H9 (cell line): Measurements from ENCODE around the gene MIPOL1. TPM values are rescaled to one million over a fixed set of nuclear protein-coding genes. Genes with fewer than 3 reads are reported as not detected.

ENCODE experiments used
- DNase-seq: peaks from one replicate; pipeline ENCODE4 v3.0.0-alpha.2; 2017
- H2AFZ ChIP-seq: one replicate; pipeline ENCODE4 v1.6.1; 2013; ENCODE audit warnings: mild to moderate bottlenecking, low read length, control low read depth, moderate library complexity
- H2AK5ac ChIP-seq: 2 replicates; pipeline ENCODE4 v1.6.1; 2013; ENCODE audit warnings: low read length, control low read depth, mixed read lengths; ENCODE audit not compliant: insufficient read length
- H2BK120ac ChIP-seq: one replicate; pipeline ENCODE4 v1.6.1; 2013; ENCODE audit warnings: low read depth, mild to moderate bottlenecking, low read length, control low read depth, inconsistent platforms; ENCODE audit not compliant: poor library complexity, severe bottlenecking
- H2BK12ac ChIP-seq: 2 replicates; pipeline ENCODE4 v1.6.1; 2013; ENCODE audit warnings: low read length, control low read depth, mixed read lengths, low read depth; ENCODE audit not compliant: insufficient read length
- H2BK15ac ChIP-seq: 2 replicates; pipeline ENCODE4 v1.6.1; 2013; ENCODE audit warnings: low read depth, low read length, control low read depth
- H2BK20ac ChIP-seq: one replicate; pipeline ENCODE4 v1.6.1; 2013; ENCODE audit warnings: low read depth, mild to moderate bottlenecking, low read length, control low read depth, inconsistent platforms; ENCODE audit not compliant: poor library complexity, severe bottlenecking
- H2BK5ac ChIP-seq: 2 replicates; pipeline ENCODE4 v1.6.1; 2013; ENCODE audit warnings: low read length, control low read depth, mixed read lengths; ENCODE audit not compliant: insufficient read length
- H3K14ac ChIP-seq: 2 replicates; pipeline ENCODE4 v1.6.1; 2013; ENCODE audit warnings: low read length, control low read depth; ENCODE audit not compliant: insufficient read depth
- H3K18ac ChIP-seq: 2 replicates; pipeline ENCODE4 v1.6.1; 2013; ENCODE audit warnings: low read depth, mild to moderate bottlenecking, mixed read lengths, low read length, control low read depth; ENCODE audit not compliant: insufficient read length
- H3K23ac ChIP-seq: 2 replicates; pipeline ENCODE4 v1.6.1; 2013; ENCODE audit warnings: low read length, control low read depth, mixed read lengths, low read depth; ENCODE audit not compliant: insufficient read length
- H3K23me2 ChIP-seq: 2 replicates; pipeline ENCODE4 v1.6.1; 2013; ENCODE audit warnings: low read depth, mild to moderate bottlenecking, mixed read lengths, low read length, control low read depth; ENCODE audit not compliant: insufficient read length, poor library complexity, severe bottlenecking
- H3K27ac ChIP-seq: 2 replicates; pipeline ENCODE4 v1.5.1; 2013; ENCODE audit warnings: low read length, control low read depth, mixed read lengths, low read depth; ENCODE audit not compliant: insufficient read length
- H3K27me3 ChIP-seq: 2 replicates; pipeline ENCODE4 v1.6.1; 2013; ENCODE audit warnings: low read length, control low read depth, inconsistent platforms; ENCODE audit not compliant: insufficient read depth
- H3K4ac ChIP-seq: 2 replicates; pipeline ENCODE4 v1.6.1; 2013; ENCODE audit warnings: low read depth, mild to moderate bottlenecking, control low read depth, inconsistent platforms, low read length, moderate library complexity
- H3K4me1 ChIP-seq: 2 replicates; pipeline ENCODE4 v1.6.1; 2013; ENCODE audit warnings: low read length, control low read depth, inconsistent platforms; ENCODE audit not compliant: insufficient read depth
- H3K4me2 ChIP-seq: 2 replicates; pipeline ENCODE4 v1.6.1; 2013; ENCODE audit warnings: low read length, control low read depth, mixed read lengths; ENCODE audit not compliant: insufficient read length, insufficient read depth
- H3K56ac ChIP-seq: 2 replicates; pipeline ENCODE4 v1.6.1; 2013; ENCODE audit warnings: low read depth, mild to moderate bottlenecking, mixed read lengths, low read length, control low read depth; ENCODE audit not compliant: insufficient read length
- H3K79me1 ChIP-seq: 2 replicates; pipeline ENCODE4 v1.6.1; 2013; ENCODE audit warnings: low read depth, mild to moderate bottlenecking, moderate library complexity, low read length, control low read depth, inconsistent platforms; ENCODE audit not compliant: insufficient read depth, poor library complexity, severe bottlenecking
- H3K79me2 ChIP-seq: 2 replicates; pipeline ENCODE4 v1.6.1; 2013; ENCODE audit warnings: low read length, control low read depth, inconsistent platforms; ENCODE audit not compliant: insufficient read depth
- H3K9ac ChIP-seq: 2 replicates; pipeline ENCODE4 v1.6.1; 2013; ENCODE audit warnings: low read length, control low read depth, mixed read lengths; ENCODE audit not compliant: insufficient read length; ENCODE audit errors: extremely low read depth
- H3K9me3 ChIP-seq: one replicate; pipeline ENCODE4 v1.6.1; 2013; ENCODE audit warnings: low read depth, low read length, inconsistent platforms; ENCODE audit not compliant: control insufficient read depth
- H3T11ph ChIP-seq: one replicate; pipeline ENCODE4 v1.6.1; 2013; ENCODE audit warnings: mild to moderate bottlenecking, low read length, control low read depth, inconsistent platforms
- H4K20me1 ChIP-seq: one replicate; pipeline ENCODE4 v1.6.1; 2013; ENCODE audit not compliant: control insufficient read depth, insufficient read length, insufficient read depth
- H4K5ac ChIP-seq: 2 replicates; pipeline ENCODE4 v1.6.1; 2013; ENCODE audit warnings: low read depth, mild to moderate bottlenecking, mixed read lengths, low read length, control low read depth; ENCODE audit not compliant: insufficient read length
- H4K8ac ChIP-seq: replicated peaks from 2 replicates; pipeline ENCODE4 v1.6.1; 2013; ENCODE audit warnings: low read length, control low read depth, mixed read lengths, low read depth; ENCODE audit not compliant: insufficient read length
- H4K91ac ChIP-seq: 2 replicates; pipeline ENCODE4 v1.6.1; 2013; ENCODE audit warnings: low read depth, mild to moderate bottlenecking, moderate library complexity, mixed read lengths, low read length, control low read depth; ENCODE audit not compliant: insufficient read length
- H3K27ac Mint-ChIP-seq, 3 experiments: 2 replicates in 2 of 3; 3 replicates in 1 of 3; pipeline ENCODE4 v1.8.0; 2020 to 2021; ENCODE audit warnings: mixed read lengths in 3 of 3, mild to moderate bottlenecking in 1 of 3, moderate library complexity in 1 of 3
- H3K27me3 Mint-ChIP-seq: 2 replicates; pipeline ENCODE4 v1.8.0; 2021; ENCODE audit warnings: low read depth, mild to moderate bottlenecking, moderate library complexity, mixed read lengths
- H3K36me3 Mint-ChIP-seq, 3 experiments: 2 replicates in 2 of 3; 3 replicates in 1 of 3; pipeline ENCODE4 v1.8.0; 2020 to 2021; ENCODE audit warnings: low read depth in 3 of 3, mixed read lengths in 3 of 3; ENCODE audit not compliant: insufficient read depth in 1 of 3
- H3K4me1 Mint-ChIP-seq, 2 experiments: 2 replicates each; pipeline ENCODE4 v1.8.0; 2020; ENCODE audit warnings: mixed read lengths in 2 of 2
- H3K4me3 Mint-ChIP-seq, 2 experiments: 2 replicates in 1 of 2; 3 replicates in 1 of 2; pipeline ENCODE4 v1.8.0; 2020 to 2021; ENCODE audit warnings: mild to moderate bottlenecking in 2 of 2, mixed read lengths in 2 of 2, moderate library complexity in 1 of 2
- H3K9me3 Mint-ChIP-seq, 2 experiments: 2 replicates in 1 of 2; 3 replicates in 1 of 2; pipeline ENCODE4 v1.8.0; 2020; ENCODE audit warnings: mild to moderate bottlenecking in 2 of 2, mixed read lengths in 2 of 2, moderate library complexity in 1 of 2
- CTCF ChIP-seq: fragments of 200-600 bp; sonication (generic); conservative IDR thresholded peaks from 3 replicates; pipeline ENCODE4 v1.8.0; 2021; ENCODE audit warnings: antibody characterized with exemption, mild to moderate bottlenecking
- WGBS: extraction: QIAGEN DNeasy Blood & Tissue Kit; methylation state at CpG from one replicate; pipeline ENCODE4 v1.1.7; 2013; ENCODE audit warnings: missing lambda C conversion rate, low lambda C conversion rate, mixed read lengths; ENCODE audit not compliant: insufficient read length; ENCODE audit errors: extremely low coverage; 5-methylcytosine and 5-hydroxymethylcytosine counted together
- total RNA-seq: library from RNA; stranded (reverse); gene quantifications from 2 replicates; pipeline ENCODE4 v1.2.1, GENCODE V29; 2021

MIPOL1 gene
- total RNA-seq, 1 experiment from 2014 or later, result 15.6 TPM

GRCh38 chr14:37401093-37401492 is 203.4 kb downstream of the MIPOL1 start:
- no peaks in the 10 kb centered on the region for H3K27me3 ChIP-seq
- no peak overlapping the region for H3K14ac ChIP-seq
- peaks cover 5 to 9% of the 10 kb centered on the region in 2 experiments; a peak in 4 of 5 replicates for H3K9me3 Mint-ChIP-seq
- H3K18ac ChIP-seq, result no peak overlapping the region
- H3T11ph ChIP-seq, result no peak overlapping the region
- H3K23ac ChIP-seq, result no peak overlapping the region
- no peak overlapping the region for H4K8ac ChIP-seq
- H3K9ac ChIP-seq, result no peak overlapping the region
- H4K20me1 ChIP-seq, result no peaks in the 10 kb centered on the region
- no peak overlapping the region for H2BK12ac ChIP-seq
- H2AK5ac ChIP-seq, result no peak overlapping the region
- no peak overlapping the region for H3K27ac Mint-ChIP-seq
- peaks cover 14 to 21% of the 10 kb centered on the region in 2 experiments for H3K4me1 Mint-ChIP-seq
- no peak for TF ChIP-seq CTCF
- H3K4ac ChIP-seq, result no peak overlapping the region
- no CpG with 5 or more reads among the region's 1 CpG for WGBS
- H4K5ac ChIP-seq, result no peak overlapping the region
- no peak overlapping the region for H2BK20ac ChIP-seq
- no peaks in the 10 kb centered on the region for H3K79me2 ChIP-seq
- H3K4me1 ChIP-seq, result no peaks in the 10 kb centered on the region
- peaks cover 9 to 17% (median 10%) of the 10 kb centered on the region in 3 experiments for H3K36me3 Mint-ChIP-seq
- H3K23me2 ChIP-seq, result no peaks in the 10 kb centered on the region
- no peak overlapping the region for H3K4me2 ChIP-seq
- no peaks in the 10 kb centered on the region for H3K9me3 ChIP-seq
- no peak overlapping the region for H3K56ac ChIP-seq
- no peaks in the 10 kb centered on the region for H3K27me3 Mint-ChIP-seq
- H4K91ac ChIP-seq, result no peak overlapping the region
- H2BK120ac ChIP-seq, result no peak overlapping the region
- no peaks in the 10 kb centered on the region for H3K79me1 ChIP-seq
- no peak overlapping the region for H2BK5ac ChIP-seq
- H2AFZ ChIP-seq, result no peak overlapping the region
- no peak overlapping the region for H2BK15ac ChIP-seq
- no peak overlapping the region for H3K27ac ChIP-seq
- DNase-seq, result no peak
- H3K4me3 Mint-ChIP-seq, result no peak overlapping the region
